Measurements from ENCODE around the gene FAM53B. TPM values are rescaled to one million over a fixed set of nuclear protein-coding genes. Genes with fewer than 3 reads are reported as not detected.

Gene FAM53B
- total RNA-seq, 1 donor from 2014 or later = 41.3 TPM

GRCh38 chr10:124745673-124746072, 1.5 kb upstream of the FAM53B start:
- Mint-ChIP-seq H3K36me3 (ENCODE audit: low read depth) (no peaks in the 10 kb centered on the region), H3K27ac (ENCODE audit: unreplicated experiment) (no peak overlapping the region)

GRCh38 chr10:124745252-124745651, 1.1 kb upstream of the FAM53B start:
- Mint-ChIP-seq H3K27me3 (ENCODE audit: low read depth) (peaks cover 3% of the 10 kb centered on the region), H3K4me3 (peak overlapping the region; percentile 81), H3K27ac (ENCODE audit: unreplicated experiment) (no peak overlapping the region)

More at GRCh38 chr10:124745673-124746072, 1.5 kb upstream of the FAM53B start:
- Mint-ChIP-seq H3K9me3 (no peaks in the 10 kb centered on the region), H3K4me3 (peak overlapping the region; percentile 81), H3K27me3 (ENCODE audit: low read depth) (peaks cover 3% of the 10 kb centered on the region), H3K4me1 (peaks cover 43% of the 10 kb centered on the region)
- no peak for DNase-seq (ENCODE audit: low read depth, low spot score)
- TF ChIP-seq CTCF (conservative IDR thresholded peaks at IDR 0.05) = peak; percentile 68

GRCh38 chr10:124743191-124744101, 732 bp downstream of the FAM53B start:
- Mint-ChIP-seq H3K36me3 (ENCODE audit: low read depth) (no peaks in the 10 kb centered on the region), H3K27ac (ENCODE audit: unreplicated experiment) (peak overlapping the region; percentile 85), H3K4me1 (peaks cover 65% of the 10 kb centered on the region), H3K9me3 (no peaks in the 10 kb centered on the region), H3K27me3 (ENCODE audit: low read depth) (peaks cover 3% of the 10 kb centered on the region), H3K4me3 (peak overlapping the region; percentile 97)
- DNase-seq (ENCODE audit: low read depth, low spot score) = peak; percentile 34
- no peak for TF ChIP-seq CTCF (conservative IDR thresholded peaks at IDR 0.05)

More at GRCh38 chr10:124745252-124745651, 1.1 kb upstream of the FAM53B start:
- DNase-seq (ENCODE audit: low read depth, low spot score) = no peak
- Mint-ChIP-seq H3K36me3 (ENCODE audit: low read depth) (no peaks in the 10 kb centered on the region), H3K9me3 (no peaks in the 10 kb centered on the region), H3K4me1 (peaks cover 47% of the 10 kb centered on the region)
- no peak for TF ChIP-seq CTCF (conservative IDR thresholded peaks at IDR 0.05)

- DNase-seq (ENCODE audit: low read depth, low spot score) = peak; percentile 26
- TF ChIP-seq CTCF (conservative IDR thresholded peaks at IDR 0.05) = peak; percentile 37
- peaks cover 3% of the 10 kb centered on the region for H3K27me3 Mint-ChIP-seq (ENCODE audit: low read depth)
- H3K4me1 Mint-ChIP-seq = peaks cover 61% of the 10 kb centered on the region
- peak overlapping the region; percentile 97 for H3K4me3 Mint-ChIP-seq
- H3K9me3 Mint-ChIP-seq = no peaks in the 10 kb centered on the region
- H3K36me3 Mint-ChIP-seq (ENCODE audit: low read depth) = no peaks in the 10 kb centered on the region
- H3K27ac Mint-ChIP-seq (ENCODE audit: unreplicated experiment) = peak overlapping the region; percentile 95
These were observed 1.6 kb downstream of the FAM53B start for GRCh38 chr10:124742413-124743190.

GRCh38 chr10:124741922-124742412, 2.2 kb downstream of the FAM53B start:
- H3K27me3 Mint-ChIP-seq (ENCODE audit: low read depth) = peaks cover 3% of the 10 kb centered on the region
- H3K36me3 Mint-ChIP-seq (ENCODE audit: low read depth) = no peaks in the 10 kb centered on the region
- no peak for TF ChIP-seq CTCF (conservative IDR thresholded peaks at IDR 0.05)
- DNase-seq (ENCODE audit: low read depth, low spot score) = no peak
- H3K4me1 Mint-ChIP-seq = peaks cover 60% of the 10 kb centered on the region
- peak overlapping the region; percentile 97 for H3K4me3 Mint-ChIP-seq
- H3K9me3 Mint-ChIP-seq = no peaks in the 10 kb centered on the region
- no peak overlapping the region for H3K27ac Mint-ChIP-seq (ENCODE audit: unreplicated experiment)
